AG04450 (cell line): ENCODE data around the gene E2F2. TPM values are rescaled to one million over a fixed set of nuclear protein-coding genes. Genes with fewer than 3 reads are reported as not detected.

Experiments used
- CTCF ChIA-PET: fragments of 300-600, 350-600 bp; formaldehyde crosslinking; extraction: SDS; loops from one replicate; lab custom pipeline; 2022; ENCODE audit warnings: antibody characterized with exemption, inconsistent platforms; lab: Charles Lee
- POLR2A ChIA-PET: fragments of 350-600 bp; formaldehyde crosslinking; extraction: SDS; loops from one replicate; lab custom pipeline; 2021; ENCODE audit warnings: antibody characterized with exemption, inconsistent platforms; lab: Yijun Ruan, JAX
- DNase-seq: peaks from one replicate; pipeline ENCODE4 v3.0.0-alpha.2; 2011; ENCODE audit warnings: low read depth, low spot score
- H3K27ac ChIP-seq: one replicate; pipeline ENCODE4 v1.5.1; 2012; ENCODE audit warnings: low read depth, low read length, control low read depth
- H3K27me3 ChIP-seq: one replicate; pipeline ENCODE4 v1.6.0; 2012; ENCODE audit warnings: low read length; ENCODE audit not compliant: control insufficient read depth, insufficient read depth
- H3K4me3 ChIP-seq: 2 replicates; pipeline ENCODE4 v1.5.1; 2011; ENCODE audit warnings: mild to moderate bottlenecking, low read depth, low read length, control low read depth
- H3K9me3 ChIP-seq: 2 replicates; pipeline ENCODE4 v1.5.1; 2012; ENCODE audit warnings: low read length; ENCODE audit not compliant: control insufficient read depth, insufficient read depth
- CTCF ChIP-seq: IDR thresholded peaks from 2 replicates; pipeline ENCODE4 v1.5.1; 2011; ENCODE audit warnings: low read depth, low read length, control low read depth, inconsistent platforms
- polyA plus RNA-seq: library from polyadenylated mRNA; depleted of rRNA; stranded (reverse); fragments of >200 nt; gene quantifications from 2 replicates; pipeline ENCODE4 v1.2.3, GENCODE V29; 2011

E2F2 gene
- polyA plus RNA-seq, 1 experiment, result 0.06 TPM

- no peak overlapping the region for H3K27ac ChIP-seq
- no peak for DNase-seq
- CTCF ChIA-PET, result no interaction called here
- POLR2A ChIA-PET, result no interaction called here
- no peaks in the 10 kb centered on the region for H3K27me3 ChIP-seq
- H3K9me3 ChIP-seq, result no peaks in the 10 kb centered on the region; the same call in 1 of the 2 replicates
- H3K4me3 ChIP-seq, result no peak overlapping the region
- no peak for TF ChIP-seq CTCF
Observed at GRCh38 chr1:23463286-23463685, 67.7 kb downstream of the E2F2 start.

GRCh38 chr1:23462766-23463165, 68.3 kb downstream of the E2F2 start:
- CTCF ChIA-PET, result no interaction called here

GRCh38 chr1:23461050-23461449, 70.0 kb downstream of the E2F2 start:
- ChIA-PET POLR2A (no interaction called here), CTCF (interaction anchor here (0.6 to 2.5 kb wide), 4 partner anchors 36 to 174 kb away, joined by 3 to 11 read pairs (median 6); no protein-coding TSS in a partner anchor)
- TF ChIP-seq CTCF, result no peak
- DNase-seq, result no peak
- H3K27ac ChIP-seq, result no peak overlapping the region
- no peaks in the 10 kb centered on the region; the same call in 1 of the 2 replicates for H3K9me3 ChIP-seq
- H3K27me3 ChIP-seq, result no peaks in the 10 kb centered on the region
- H3K4me3 ChIP-seq, result no peak overlapping the region

More at GRCh38 chr1:23462766-23463165, 68.3 kb downstream of the E2F2 start:
- TF ChIP-seq CTCF, result no peak
- Histone ChIP-seq H3K27me3 (no peaks in the 10 kb centered on the region), H3K4me3 (no peak overlapping the region), H3K27ac (no peak overlapping the region), H3K9me3 (no peaks in the 10 kb centered on the region; the same call in 1 of the 2 replicates)
- no peak for DNase-seq
- POLR2A ChIA-PET, result no interaction called here

GRCh38 chr1:23460519-23460918, 70.5 kb downstream of the E2F2 start:
- H3K4me3 ChIP-seq, result no peak overlapping the region
- POLR2A ChIA-PET, result no interaction called here
- CTCF ChIA-PET, result interaction anchor here (0.6 to 2.5 kb wide), 3 partner anchors 37 to 79 kb away, joined by 3 to 11 read pairs (median 6); no protein-coding TSS in a partner anchor

More at GRCh38 chr1:23460519-23460918, 70.5 kb downstream of the E2F2 start:
- no peak for DNase-seq
- Histone ChIP-seq H3K27ac (no peak overlapping the region), H3K27me3 (no peaks in the 10 kb centered on the region), H3K9me3 (no peaks in the 10 kb centered on the region; the same call in 1 of the 2 replicates)
- no peak for TF ChIP-seq CTCF
